Cardiac septum (tissue), 1 donor: ENCODE results near the gene KPNA1. TPM values are rescaled to one million over a fixed set of nuclear protein-coding genes. Genes with fewer than 3 reads are reported as not detected.

Experiments used
- DNase-seq: peaks from one replicate; pipeline ENCODE4 v3.0.0-alpha.2; 2020; ENCODE audit warnings: low spot score
- intact Hi-C: fragments of 100-400 bp; cut with DNase I; formaldehyde crosslinking; loops from one replicate; pipeline ENCODE4 v1.14.0; 2022
- total RNA-seq: library from RNA; stranded (reverse); fragmentation: NEBNext Ultra II Directional; extraction: Animal tissue kit (Norgen Biotek cat#: 25700); gene quantifications from one replicate; pipeline ENCODE4 v1.2.1, GENCODE V29; 2021
- donor health status: DM: no; HTN: no; CAD: no.

Gene KPNA1
- total RNA-seq, 1 donor from 2014 or later = 94.7 TPM

DNA sequence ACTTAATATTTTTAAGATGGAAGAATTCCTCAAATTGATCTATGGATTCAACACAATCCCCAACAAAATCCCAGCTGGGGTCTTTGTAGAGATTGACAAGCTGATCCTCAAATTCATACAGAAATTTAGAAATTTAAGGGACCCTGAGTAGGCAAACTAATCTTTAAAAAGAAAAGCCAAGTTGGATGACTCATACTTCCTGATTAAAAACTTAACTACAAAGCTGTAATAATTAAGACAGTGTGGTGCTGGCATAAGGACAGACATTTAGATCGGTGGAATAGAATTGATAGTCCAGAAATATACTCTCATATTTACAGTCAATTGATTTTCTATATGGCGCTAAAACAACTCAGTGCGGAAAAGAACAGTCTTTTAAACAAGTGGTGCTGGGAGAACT lies 119.2 kb downstream of the KPNA1 start:
- intact Hi-C loops = no loop called here
- no peak for DNase-seq

DNA sequence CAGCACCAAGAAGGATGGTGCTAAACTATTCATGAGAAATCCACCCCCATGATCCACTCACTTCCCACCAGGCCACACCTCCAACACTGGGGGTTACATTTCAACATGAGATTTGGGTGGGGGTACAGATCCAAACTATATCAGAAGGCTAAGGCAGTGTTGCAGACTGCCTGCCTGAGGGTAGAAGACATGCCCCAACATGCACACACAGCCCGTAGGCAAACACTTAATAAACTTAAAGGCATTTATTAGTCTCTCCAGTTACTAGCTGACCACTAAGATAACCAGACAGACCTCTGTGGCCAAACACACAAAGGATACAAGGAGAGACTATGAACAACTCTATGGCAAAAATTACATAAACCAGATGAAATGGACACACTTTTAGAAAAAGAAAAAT lies 120.6 kb downstream of the KPNA1 start:
- intact Hi-C loops = loop anchor here (5.0 kb wide), 1 partner anchor 288 kb away; the partner anchor contains the start of gene PARP14
- DNase-seq = no peak

DNA sequence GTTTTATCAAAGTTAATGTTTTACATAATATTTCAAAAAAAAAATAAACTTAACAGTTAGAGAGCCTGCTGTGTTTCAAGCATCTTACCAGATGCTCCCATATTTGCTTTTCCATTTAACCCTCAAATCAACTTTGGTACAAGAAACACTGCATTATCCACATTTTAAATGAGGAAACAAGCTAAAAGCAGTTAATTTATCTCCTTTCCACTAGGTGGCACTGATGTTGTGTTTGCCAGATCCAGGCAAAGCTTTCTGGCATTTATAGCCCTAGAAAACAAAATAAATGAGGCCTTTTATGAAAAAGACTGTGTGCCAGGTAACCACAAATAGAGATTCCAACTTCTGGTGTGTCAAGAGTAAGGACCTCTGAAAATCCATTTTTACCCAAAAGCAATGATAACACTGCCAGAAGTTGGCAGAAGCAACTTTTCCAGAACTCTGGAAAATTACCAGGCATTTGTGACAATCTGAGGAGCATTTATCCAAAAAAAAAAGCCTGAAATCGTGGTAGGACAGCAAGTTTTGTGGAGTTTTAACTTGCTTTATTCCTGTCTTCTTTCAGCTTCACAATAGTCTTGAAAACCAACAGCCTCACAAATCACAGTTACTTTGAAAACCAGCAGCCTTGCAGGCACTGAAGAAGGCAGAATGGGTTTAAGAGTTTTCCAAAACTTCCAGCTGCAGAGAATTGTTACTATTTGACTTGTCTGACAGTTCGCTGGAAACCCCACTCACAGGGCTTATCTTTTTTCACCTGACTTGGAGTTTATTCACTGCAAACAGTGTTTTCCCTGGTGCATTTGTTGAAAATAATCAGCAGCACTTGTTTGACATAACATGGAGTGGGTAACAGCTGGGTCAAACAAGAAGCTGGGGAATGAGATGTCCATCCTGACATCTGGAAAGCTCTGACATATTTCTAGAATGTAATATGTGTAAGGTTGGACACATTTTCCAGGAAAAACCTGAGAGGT lies 121.6 kb downstream of the KPNA1 start:
- intact Hi-C loops = loop anchor here (5.0 kb wide), 1 partner anchor 289 kb away; the partner anchor contains the start of gene PARP14
- DNase-seq = no peak

DNA sequence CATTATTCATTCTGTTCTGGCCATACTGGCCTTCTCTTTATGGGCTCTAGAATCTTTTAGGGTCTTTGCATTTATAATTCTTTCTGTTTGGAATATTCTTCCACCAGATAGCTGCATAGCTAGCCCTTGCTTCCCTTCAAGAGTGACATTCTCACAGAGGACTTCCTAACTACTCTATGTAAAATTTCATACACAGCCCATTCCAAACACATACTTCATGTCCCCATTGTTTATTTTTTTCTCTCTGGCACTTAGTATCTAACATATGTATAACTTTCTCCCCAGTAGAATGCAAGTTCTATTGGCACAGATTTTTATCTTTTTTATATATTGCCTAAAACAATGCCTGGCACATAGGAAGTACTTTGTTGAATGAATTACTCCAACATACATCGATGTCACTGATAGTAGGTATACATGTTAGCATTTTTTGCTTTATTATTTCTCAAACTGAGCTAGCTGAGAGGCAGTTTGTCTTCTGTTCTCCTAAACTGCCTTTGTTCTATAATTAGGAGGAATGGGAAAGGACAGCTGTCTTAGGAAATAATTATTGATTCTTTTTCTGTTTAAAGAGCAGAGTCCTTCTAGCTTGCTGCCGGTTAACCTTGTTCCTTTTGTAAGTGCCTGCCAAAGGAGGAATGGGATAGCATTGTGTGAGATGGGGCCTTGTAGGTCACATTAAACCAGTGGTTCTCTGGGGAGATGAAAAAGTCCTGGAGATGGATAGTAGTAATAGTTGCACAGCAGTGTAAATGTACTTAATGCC lies 122.9 kb downstream of the KPNA1 start:
- intact Hi-C loops = loop anchor here (5.0 kb wide), 1 partner anchor 290 kb away; the partner anchor contains the start of gene PARP14

DNA sequence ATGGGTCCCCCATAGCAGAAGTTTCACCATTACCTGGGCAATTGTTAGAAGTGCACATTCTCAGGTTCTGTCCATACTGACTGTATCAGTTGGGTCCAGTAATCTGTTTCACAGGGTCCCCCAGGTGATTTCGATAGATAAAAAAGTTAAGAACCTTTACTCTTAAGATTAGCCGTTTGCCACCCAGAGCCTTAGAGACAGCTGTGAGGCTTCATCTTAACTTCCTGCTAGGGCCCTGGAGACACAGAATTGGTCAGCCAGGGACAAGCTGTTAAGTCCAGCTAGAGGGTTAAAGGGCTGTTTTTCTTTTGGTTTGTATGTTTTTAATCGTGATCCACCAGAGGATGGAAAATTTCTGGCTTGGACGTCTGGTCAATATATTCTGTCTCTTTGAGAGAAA lies 124.1 kb downstream of the KPNA1 start:
- DNase-seq = no peak
- intact Hi-C loops = loop anchor here (5.0 kb wide), 1 partner anchor 292 kb away; the partner anchor contains the start of gene PARP14

More for the DNA sequence above, 122.9 kb downstream of the KPNA1 start:
- no peak for DNase-seq

DNA sequence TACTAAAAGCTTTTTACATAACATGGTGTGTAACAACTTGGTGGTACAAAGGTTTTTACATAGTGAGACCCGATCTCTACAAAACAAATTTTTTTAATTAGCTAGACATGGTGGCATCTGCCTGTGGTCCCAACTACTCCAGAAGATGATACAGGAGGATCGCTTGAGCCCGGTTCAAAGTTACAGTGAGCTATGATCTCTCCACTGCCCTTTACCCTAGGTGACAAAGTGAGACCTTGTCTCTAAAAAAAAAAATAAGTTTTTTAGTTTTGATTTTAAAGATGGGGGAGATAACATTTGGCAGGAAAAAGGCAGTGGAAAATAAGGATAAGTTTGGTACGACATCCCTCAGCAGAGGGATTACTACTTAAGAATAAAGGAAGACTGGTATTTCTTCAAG lies 124.8 kb downstream of the KPNA1 start:
- no peak for DNase-seq
- intact Hi-C loops = loop anchor here (5.0 kb wide), 1 partner anchor 292 kb away; the partner anchor contains the start of gene PARP14

DNA sequence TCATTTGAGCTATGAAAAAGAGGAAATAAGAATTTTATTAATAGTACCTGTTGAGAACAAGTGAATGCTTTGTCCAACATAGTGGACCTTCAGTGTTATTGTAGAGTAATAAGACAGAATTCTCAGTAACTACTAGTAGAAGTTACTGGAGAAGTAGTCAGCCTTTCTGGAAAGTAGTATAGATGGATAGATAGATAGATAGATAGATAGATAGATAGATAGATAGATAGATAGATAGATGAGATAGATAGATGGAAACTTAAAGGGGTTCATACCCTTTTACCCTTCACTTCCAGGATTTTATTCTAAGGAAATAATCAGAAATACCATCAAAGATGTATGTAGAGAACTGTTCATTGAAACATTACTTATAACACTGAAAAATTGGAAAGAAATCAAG lies 125.5 kb downstream of the KPNA1 start:
- DNase-seq = no peak
- intact Hi-C loops = no loop called here

DNA sequence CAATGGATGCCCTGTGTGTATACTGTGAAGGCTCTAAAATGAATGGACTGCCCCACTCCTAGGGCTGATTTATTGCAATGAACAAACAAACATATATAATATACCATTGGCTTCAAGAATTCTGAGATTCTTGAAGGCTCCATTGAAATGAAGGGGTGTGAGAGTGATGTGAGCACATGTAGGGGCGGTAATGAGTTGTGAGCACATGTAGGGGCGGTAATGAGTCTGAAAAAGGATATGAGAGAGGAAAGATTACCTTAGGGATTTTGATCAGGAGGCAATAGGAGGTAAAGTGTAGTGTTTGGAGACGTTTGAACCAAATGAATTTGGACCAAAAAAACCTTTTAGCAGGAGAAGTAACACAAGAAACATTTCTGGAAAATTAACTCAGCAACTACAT lies 127.0 kb downstream of the KPNA1 start:
- intact Hi-C loops = no loop called here
- no peak for DNase-seq

DNA sequence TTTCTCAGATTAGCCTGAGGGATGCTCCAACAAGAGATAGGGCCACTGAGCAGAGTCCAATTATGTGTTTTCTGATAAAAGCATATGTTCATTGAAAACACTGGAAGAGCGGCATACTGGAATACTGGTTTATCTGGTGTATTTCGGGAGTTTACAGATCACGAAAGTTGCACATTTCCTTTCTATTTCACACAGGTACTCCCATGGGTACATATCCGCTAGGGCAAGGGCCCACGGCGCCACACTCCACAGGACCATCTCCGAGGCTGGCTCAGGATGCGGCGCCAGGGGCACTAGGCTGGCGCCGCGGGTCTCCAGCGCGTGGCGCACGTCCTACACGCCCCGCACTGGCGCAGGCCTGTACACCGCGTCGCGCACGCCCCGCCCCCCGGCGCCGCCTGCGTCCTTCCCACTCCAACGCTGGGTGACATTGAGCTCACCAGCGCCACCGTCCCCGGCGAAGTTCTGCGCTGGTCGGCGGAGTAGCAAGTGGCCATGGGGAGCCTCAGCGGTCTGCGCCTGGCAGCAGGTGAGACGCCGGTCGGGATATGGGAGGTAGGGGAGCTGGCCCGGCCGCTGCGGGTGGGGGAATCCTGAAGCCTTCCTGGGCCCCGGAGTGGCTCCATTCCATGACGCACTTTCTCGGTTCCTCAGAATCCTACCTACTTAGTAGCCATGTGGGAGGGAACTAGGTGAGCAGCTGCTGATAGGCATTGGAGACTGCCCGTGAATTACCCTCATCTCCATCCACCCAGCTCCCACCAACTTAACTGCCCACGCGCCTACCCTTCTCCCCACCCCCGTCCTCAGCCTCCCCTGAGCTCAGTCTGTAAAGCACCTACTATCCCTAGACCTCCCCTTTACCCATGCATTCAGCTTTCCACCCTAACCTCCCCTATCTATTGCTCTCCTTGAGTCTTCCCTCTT lies 130.7 kb downstream of the KPNA1 start, which contains the start of gene FAM162A:
FAM162A (plus strand) TSS at position 412 of the 927 bp plus-strand sequence; CDS start at position 496, 84 bp downstream.
- intact Hi-C loops = loop anchor here (2.0 kb wide), 1 partner anchor 33 kb away; the partner anchor contains the start of gene WDR5B

DNA sequence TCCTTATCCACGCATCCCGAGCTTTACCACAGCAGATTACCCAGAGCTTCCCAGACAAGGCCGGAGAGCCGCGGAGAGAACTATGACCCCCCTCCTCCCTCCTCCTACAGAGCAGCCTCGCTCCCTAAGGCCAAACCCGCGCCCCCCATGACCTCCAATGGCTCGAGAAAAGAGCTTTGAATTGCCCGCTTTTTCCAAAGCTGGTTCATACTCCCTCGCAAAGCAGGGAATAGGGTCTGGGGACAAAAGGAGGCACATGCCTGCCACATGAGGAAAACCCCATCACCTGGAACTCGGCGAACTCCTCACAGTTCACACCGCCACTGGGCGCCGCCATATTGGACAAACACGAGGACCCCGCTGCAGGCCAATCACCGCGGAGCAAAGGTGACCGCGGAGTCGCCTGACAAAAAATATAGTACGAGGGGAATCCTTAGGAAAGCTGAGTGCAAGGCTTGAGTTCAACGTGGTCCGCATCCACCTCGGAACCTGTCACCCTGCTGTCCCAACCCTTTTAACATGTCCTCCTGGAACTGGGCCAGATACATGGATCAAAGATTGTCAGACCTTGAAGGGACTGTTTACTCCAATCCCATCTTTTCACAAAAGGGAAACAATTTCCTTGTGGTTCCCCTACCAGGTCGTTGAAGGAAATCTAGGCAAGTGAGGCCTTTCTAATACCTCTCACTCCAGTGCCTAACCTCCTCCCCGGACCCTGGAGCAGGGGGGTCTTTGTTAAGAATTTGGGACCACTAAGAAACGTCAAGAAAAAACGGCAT lies 131.7 kb downstream of the KPNA1 start, which contains the start of gene MIX23:
MIX23 (minus strand) TSS at position 344 of the 779 bp plus-strand sequence; CDS start at position 337, 7 bp downstream.
- intact Hi-C loops = loop anchor here (2.0 kb wide), 1 partner anchor 34 kb away; the partner anchor contains the start of gene WDR5B
- peak; percentile 95 for DNase-seq

More for the DNA sequence above, 130.7 kb downstream of the KPNA1 start, which contains the start of gene FAM162A:
- peak; percentile 98 for DNase-seq

DNA sequence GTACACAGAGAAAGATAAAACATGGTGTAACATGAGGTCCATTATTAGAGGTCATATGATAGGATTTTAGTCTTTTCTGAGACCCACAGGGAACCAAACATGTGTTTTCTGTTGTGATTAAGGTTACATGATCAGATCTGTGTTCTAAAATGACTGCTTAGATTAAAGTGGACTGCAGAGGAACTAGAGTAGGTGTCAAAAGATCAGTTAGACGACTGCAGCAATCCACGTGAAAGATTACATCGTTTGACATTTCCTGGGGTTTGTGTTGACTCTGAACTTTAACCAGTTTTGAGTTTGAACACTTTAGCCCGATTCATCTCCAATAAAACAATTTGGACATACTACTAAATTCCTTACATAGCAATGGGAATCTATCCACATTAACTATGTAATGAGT lies 136.8 kb downstream of the KPNA1 start:
- intact Hi-C loops = no loop called here
- DNase-seq = no peak

DNA sequence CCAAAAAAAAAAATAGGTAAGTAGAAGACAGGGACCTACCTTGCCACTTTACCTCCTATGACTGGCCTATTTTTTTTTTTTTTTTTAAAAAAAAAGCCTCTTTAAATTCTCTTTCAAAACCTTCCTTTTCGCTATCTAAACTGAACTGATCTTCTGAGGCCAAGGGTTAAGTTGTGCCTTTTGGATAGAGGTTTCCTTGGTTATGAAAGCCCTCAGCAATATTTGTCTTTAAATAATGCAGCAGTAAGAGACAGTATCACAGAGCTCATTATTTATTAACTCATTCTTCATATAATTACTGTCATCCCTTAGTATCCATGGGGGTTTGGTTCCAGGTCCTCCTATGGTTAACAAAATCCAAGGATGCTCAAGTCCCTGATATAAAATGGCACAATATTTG lies 140.7 kb downstream of the KPNA1 start:
- no peak for DNase-seq
- intact Hi-C loops = no loop called here

Other genes starting within 250 kb of the KPNA1 start
- 2.0 TPM for gene CSTA, start 189.7 kb downstream of the KPNA1 start, total RNA-seq
- gene MIX23, start 131.7 kb downstream of the KPNA1 start, total RNA-seq = 24.8 TPM
- 109 TPM for gene FAM162A, start 130.8 kb downstream of the KPNA1 start, total RNA-seq
- 2.7 TPM for gene WDR5B, start 98.9 kb downstream of the KPNA1 start, total RNA-seq
- gene PARP9, start 49.4 kb upstream of the KPNA1 start, total RNA-seq = 15.0 TPM
- gene DTX3L, start 49.4 kb upstream of the KPNA1 start, total RNA-seq = 14.3 TPM
- gene PARP15, start 62.7 kb upstream of the KPNA1 start, total RNA-seq = 0.67 TPM
- 12.7 TPM for gene PARP14, start 165.9 kb upstream of the KPNA1 start, total RNA-seq